ENCODE measurements around the gene TOP3A.

GRCh38 chr17:18225642-18226283 is 89.0 kb downstream of the TOP3A start:
- TF ChIP-seq CTCF (IDR thresholded peaks at IDR 0.05), result no peak
- peak in 1 of 2 donors; percentile 7 for TF ChIP-seq POLR2A (IDR thresholded peaks at IDR 0.05)
